GM12874 (cell line): ENCODE measurements around the gene COBL.

Experiments used
- CTCF ChIP-seq: IDR thresholded peaks from 2 replicates; pipeline ENCODE4 v1.5.1; 2011; ENCODE audit warnings: low read depth, mild to moderate bottlenecking, control low read depth, low read length, moderate library complexity; ENCODE audit not compliant: insufficient read depth

COBL gene

GRCh38 chr7:51029701-51030191 lies 286.9 kb downstream of the COBL start:
- no peak for TF ChIP-seq CTCF

DNA sequence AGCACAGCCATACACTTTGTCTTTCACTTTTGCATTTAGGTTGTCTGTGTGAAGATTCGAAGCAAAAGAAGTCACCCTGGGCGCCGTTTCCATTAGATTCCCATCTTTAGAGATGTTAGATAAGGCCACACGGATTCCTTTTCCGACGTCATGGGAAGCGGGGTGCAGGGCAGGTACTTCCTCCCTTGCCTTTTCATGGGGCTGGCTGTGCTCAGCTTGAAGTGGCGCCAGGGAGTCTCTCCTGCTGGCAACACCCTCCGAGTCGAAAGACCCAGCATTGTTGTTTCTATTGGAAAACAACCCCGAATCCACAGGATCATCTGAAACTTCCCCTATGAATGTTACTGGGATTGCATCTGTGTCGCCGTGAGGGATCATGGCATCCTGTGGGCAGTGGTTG lies 287.5 kb downstream of the COBL start:
- no peak for TF ChIP-seq CTCF

DNA sequence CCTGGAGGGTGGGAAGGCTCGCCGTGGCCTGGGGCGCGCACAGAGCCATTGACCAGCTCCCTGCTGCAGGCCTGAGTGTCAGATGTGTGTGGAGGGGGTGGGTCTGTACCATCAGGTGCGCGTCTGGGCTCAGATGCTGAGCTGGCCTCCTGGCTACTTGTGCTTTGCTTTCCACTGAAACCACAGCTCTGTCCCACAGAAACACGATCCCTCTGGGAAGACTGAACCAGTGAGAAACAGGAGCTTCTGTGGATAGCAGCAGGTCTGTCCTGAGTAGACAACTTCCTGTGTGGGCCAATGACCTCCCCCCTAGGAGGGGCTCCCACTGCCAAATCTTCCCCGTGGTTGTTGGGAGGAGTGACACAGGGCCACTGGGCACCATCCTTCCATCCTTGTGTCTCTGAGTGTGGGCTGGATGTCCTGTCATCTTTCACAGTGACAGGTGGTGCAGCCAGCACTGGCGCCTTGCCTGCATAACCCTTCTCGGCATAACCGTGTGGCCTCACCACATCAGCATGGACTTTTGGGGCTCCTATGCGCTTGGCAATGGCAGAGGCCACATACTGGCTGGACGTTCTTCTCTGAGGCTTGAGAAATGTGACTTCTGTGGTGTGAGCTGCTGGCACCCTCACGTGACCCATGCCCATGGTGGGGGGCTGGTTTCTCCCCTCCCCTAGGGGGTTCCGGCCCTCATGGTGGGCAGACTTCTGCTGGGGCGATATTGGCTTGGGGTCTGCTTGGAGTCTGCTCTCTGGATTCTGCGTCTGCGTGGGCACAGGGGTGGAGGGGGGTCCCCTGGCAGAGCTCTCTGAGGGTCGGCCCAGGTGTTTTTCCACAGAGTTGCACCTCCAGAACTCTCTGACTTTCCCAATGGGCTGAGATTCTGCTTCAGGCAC lies 288.4 kb downstream of the COBL start:
- TF ChIP-seq CTCF, result no peak

DNA sequence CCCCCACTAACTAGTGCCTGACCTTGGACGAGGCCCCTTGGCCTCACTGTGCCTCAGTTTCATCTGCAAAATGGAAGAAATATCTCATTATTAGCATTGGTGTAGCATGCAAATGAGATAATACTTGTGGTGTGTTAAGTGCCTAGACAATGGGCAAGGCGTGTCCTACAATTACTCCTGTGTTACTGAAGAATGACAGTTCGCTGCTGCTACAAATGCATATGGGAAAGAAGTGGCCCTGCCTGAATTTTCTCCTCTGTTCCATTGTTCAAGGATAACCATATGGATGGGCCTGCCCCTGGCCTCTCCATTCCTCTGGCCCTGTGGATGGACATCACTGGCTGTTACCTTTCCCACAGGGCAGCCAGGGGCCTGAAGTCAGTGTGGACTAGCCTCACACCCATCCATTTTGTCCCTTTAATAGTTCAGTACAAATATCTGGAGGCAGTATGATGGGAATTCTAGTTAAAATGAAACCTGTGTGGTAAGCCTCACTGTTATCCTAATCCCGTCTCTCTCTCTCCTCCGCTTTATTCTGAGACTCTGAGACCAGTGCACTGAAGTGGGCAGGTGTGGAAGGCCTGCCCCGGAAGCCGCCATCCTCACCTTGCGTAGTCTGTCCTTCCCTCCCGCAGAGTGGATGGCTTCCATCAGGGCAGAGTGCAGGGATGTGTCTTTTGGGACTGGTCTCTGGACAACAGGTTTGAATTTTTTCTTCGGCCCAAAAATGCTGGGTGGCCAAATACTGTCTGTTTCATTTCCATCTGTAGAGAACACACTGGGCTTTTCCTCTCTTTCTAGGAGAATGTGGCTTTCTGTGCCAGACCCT lies 289.3 kb downstream of the COBL start:
- no peak for TF ChIP-seq CTCF

DNA sequence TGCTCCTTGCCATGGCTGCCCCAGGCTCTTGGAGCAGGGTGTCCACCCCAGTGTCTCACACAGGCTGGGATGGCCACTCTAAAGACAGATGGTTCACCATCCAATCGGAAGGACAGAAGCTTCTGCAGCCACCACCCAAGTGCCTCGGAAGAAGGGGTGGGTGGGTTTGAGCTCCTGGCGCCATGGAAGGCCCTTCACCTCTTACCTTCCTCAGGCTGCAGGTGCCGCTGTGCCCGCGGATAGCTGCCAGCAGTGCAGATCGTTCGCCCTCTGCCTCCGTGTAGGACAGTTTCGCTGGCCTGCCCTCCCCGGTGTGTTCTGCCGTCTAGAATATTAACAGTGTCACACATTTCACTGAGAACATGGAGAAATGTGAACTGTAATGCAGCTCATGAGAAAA lies 290.3 kb downstream of the COBL start:
- TF ChIP-seq CTCF, result no peak

DNA sequence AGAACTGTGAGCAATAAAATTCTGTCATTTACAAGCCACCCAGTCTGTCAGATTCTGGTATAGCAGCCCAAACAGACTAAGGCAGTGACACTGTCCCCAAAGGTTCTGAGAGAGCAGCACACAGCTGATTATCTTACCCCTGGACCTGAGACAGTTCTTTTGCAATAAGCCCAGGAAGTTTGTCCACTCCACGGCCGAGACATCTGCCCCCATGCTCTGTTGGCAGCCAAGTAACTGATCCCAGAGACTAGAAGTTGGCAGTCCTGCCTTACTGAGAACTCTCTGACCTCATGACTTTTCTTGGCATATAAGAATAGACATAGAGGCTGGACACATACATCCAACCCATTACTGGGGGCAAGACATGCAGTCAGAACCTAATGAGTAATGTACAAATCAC lies 290.9 kb downstream of the COBL start:
- no peak for TF ChIP-seq CTCF

- no peak for TF ChIP-seq CTCF
These were observed 291.7 kb downstream of the COBL start for GRCh38 chr7:51024867-51025266.
